ENCODE data around the gene ATAD3A.

DNA sequence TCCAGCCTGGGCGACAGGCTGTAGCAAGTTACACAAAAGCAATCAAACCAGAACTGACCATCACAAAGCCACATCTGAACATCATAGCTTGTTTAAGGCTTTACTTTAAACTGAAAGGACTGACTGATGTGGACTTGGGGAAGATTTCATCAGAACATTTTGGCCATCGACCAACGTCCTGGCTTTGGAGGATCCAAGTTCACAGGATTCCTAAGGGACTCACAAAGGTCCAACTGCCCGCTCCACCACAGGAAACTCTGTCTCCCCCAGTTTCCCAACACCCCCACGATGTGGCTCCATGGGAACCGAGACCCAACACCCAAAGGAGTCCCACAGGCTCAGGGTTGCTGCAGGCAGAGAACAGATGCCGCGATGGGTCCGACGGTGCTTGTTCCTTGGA lies 53.4 kb downstream of the ATAD3A start:
- TF ChIP-seq, protein P1, sequence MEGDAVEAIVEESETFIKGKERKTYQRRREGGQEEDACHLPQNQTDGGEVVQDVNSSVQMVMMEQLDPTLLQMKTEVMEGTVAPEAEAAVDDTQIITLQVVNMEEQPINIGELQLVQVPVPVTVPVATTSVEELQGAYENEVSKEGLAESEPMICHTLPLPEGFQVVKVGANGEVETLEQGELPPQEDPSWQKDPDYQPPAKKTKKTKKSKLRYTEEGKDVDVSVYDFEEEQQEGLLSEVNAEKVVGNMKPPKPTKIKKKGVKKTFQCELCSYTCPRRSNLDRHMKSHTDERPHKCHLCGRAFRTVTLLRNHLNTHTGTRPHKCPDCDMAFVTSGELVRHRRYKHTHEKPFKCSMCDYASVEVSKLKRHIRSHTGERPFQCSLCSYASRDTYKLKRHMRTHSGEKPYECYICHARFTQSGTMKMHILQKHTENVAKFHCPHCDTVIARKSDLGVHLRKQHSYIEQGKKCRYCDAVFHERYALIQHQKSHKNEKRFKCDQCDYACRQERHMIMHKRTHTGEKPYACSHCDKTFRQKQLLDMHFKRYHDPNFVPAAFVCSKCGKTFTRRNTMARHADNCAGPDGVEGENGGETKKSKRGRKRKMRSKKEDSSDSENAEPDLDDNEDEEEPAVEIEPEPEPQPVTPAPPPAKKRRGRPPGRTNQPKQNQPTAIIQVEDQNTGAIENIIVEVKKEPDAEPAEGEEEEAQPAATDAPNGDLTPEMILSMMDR (IDR thresholded peaks at IDR 0.05; ENCODE audit: low read depth, low read length), result no peak
- no peak for TF ChIP-seq EZH2phosphoT487 (IDR thresholded peaks at IDR 0.05; ENCODE audit: low read depth)
